ENCODE results near the gene TNRC18.
"Not testable (repeated sequence)": the region's sequence is repeated elsewhere in the genome, so short reads cannot be mapped to it uniquely, and the experiment has no call there.

TNRC18 gene

GRCh38 chr7:5349437-5350173, 74.0 kb downstream of the TNRC18 start:
- DNase-seq (ENCODE audit: low read depth) = no peak

GRCh38 chr7:5349005-5349380, 74.6 kb downstream of the TNRC18 start:
- no peak for DNase-seq (ENCODE audit: low read depth)

GRCh38 chr7:5348134-5349004, 75.3 kb downstream of the TNRC18 start:
- no peak for DNase-seq (ENCODE audit: low read depth)

- DNase-seq (ENCODE audit: low read depth) = no peak
Observed at GRCh38 chr7:5345671-5346070, 78.0 kb downstream of the TNRC18 start.

- DNase-seq (ENCODE audit: low read depth) = no peak
Observed at GRCh38 chr7:5345171-5345570, 78.5 kb downstream of the TNRC18 start.

- no peak for DNase-seq (ENCODE audit: low read depth)
Observed at GRCh38 chr7:5344342-5344741, 79.3 kb downstream of the TNRC18 start.

- DNase-seq (ENCODE audit: low read depth) = no peak
Observed at GRCh38 chr7:5343884-5344283, 79.8 kb downstream of the TNRC18 start.

- no peak for DNase-seq (ENCODE audit: low read depth)
Observed at GRCh38 chr7:5342631-5343030, 81.0 kb downstream of the TNRC18 start.

GRCh38 chr7:5339955-5340354, 83.7 kb downstream of the TNRC18 start:
- no peak for DNase-seq (ENCODE audit: low read depth)

GRCh38 chr7:5337047-5337446, 86.6 kb downstream of the TNRC18 start:
- no peak for DNase-seq (ENCODE audit: low read depth)

GRCh38 chr7:5334671-5335070, 89.0 kb downstream of the TNRC18 start:
- no peak for DNase-seq (ENCODE audit: low read depth)

GRCh38 chr7:5333121-5334045, 90.3 kb downstream of the TNRC18 start:
- DNase-seq (ENCODE audit: low read depth) = no peak

- no peak for DNase-seq (ENCODE audit: low read depth)
Observed at GRCh38 chr7:5332579-5332978, 91.1 kb downstream of the TNRC18 start.

GRCh38 chr7:5330288-5330687, 93.3 kb downstream of the TNRC18 start:
- DNase-seq (ENCODE audit: low read depth) = no peak

GRCh38 chr7:5324961-5325360, 98.7 kb downstream of the TNRC18 start:
- DNase-seq (ENCODE audit: low read depth) = no peak

GRCh38 chr7:5323800-5324781, 99.5 kb downstream of the TNRC18 start:
- not testable (repeated sequence) for DNase-seq (ENCODE audit: low read depth)

GRCh38 chr7:5322621-5323410, 100.8 kb downstream of the TNRC18 start:
- no peak for DNase-seq (ENCODE audit: low read depth)

GRCh38 chr7:5320802-5321396, 102.7 kb downstream of the TNRC18 start:
- no peak for DNase-seq (ENCODE audit: low read depth)

- no peak for DNase-seq (ENCODE audit: low read depth)
Observed at GRCh38 chr7:5320391-5320790, 103.2 kb downstream of the TNRC18 start.

GRCh38 chr7:5318613-5319012, 105.0 kb downstream of the TNRC18 start:
- DNase-seq (ENCODE audit: low read depth) = not testable (repeated sequence)
